IMR-90 (cell line): ENCODE results near the gene MSLN. TPM values are rescaled to one million over a fixed set of nuclear protein-coding genes. Genes with fewer than 3 reads are reported as not detected.
"Not testable (repeated sequence)": the region's sequence is repeated elsewhere in the genome, so short reads cannot be mapped to it uniquely, and the experiment has no call there.

Source experiments
- ATAC-seq: fragments of 200-7000 bp; cut with Tn5 transposase; 2 replicates; pipeline ENCODE4 v1.9.1; 2020; ENCODE audit warnings: low read depth, mild to moderate bottlenecking, moderate library complexity
- BruUV-seq: library from RNA; stranded (reverse); fragments of 400-500 nt; replicated peaks from 2 replicates; lab custom pipeline; 2021; lab: Mats Ljungman, UMichigan
- CTCF ChIA-PET: fragments of 300-600 bp; formaldehyde crosslinking; extraction: SDS; loops from one replicate; lab custom pipeline; 2021; ENCODE audit warnings: antibody characterized with exemption; lab: Yijun Ruan, JAX
- POLR2A ChIA-PET: fragments of 300-600 bp; sonication (Branson Sonifier 250); formaldehyde crosslinking; loops from one replicate; lab custom pipeline; 2022; ENCODE audit warnings: antibody characterized with exemption; ENCODE audit not compliant: unreplicated experiment; lab: Charles Lee
- DNase-seq: peaks from one replicate; pipeline ENCODE4 v3.0.0; 2013
- H2AFZ ChIP-seq: replicated peaks from 2 replicates; pipeline ENCODE3; 2013; ENCODE audit warnings: low read length, mild to moderate bottlenecking; ENCODE audit not compliant: poor library complexity
- H2AK5ac ChIP-seq: 2 replicates; pipeline ENCODE4 v1.6.1; 2013; ENCODE audit warnings: low read depth, low read length, inconsistent platforms
- H2AK9ac ChIP-seq: replicated peaks from 2 replicates; pipeline ENCODE3; 2013; ENCODE audit warnings: mild to moderate bottlenecking, low read depth, low read length, moderate library complexity; ENCODE audit not compliant: poor library complexity
- H2BK120ac ChIP-seq: 2 replicates; pipeline ENCODE4 v1.6.1; 2013; ENCODE audit warnings: low read depth, low read length, inconsistent platforms
- H2BK15ac ChIP-seq: 3 replicates; pipeline ENCODE4 v1.6.1; 2013; ENCODE audit warnings: low read depth, low read length, inconsistent platforms
- H2BK20ac ChIP-seq: 2 replicates; pipeline ENCODE4 v1.6.1; 2013; ENCODE audit warnings: low read depth, mild to moderate bottlenecking, inconsistent platforms, low read length, moderate library complexity
- H2BK5ac ChIP-seq: 2 replicates; pipeline ENCODE4 v1.6.1; 2013; ENCODE audit warnings: mild to moderate bottlenecking, low read depth, low read length, inconsistent platforms; ENCODE audit not compliant: poor library complexity, severe bottlenecking
- H3K14ac ChIP-seq: replicated peaks from 2 replicates; pipeline ENCODE4 v1.6.1; 2013; ENCODE audit warnings: low read depth, low read length, inconsistent platforms
- H3K18ac ChIP-seq: 2 replicates; pipeline ENCODE4 v1.6.1; 2013; ENCODE audit warnings: low read depth, low read length, control low read depth
- H3K23ac ChIP-seq: 2 replicates; pipeline ENCODE4 v1.6.1; 2013; ENCODE audit warnings: low read depth, low read length, inconsistent platforms
- H3K27ac ChIP-seq: 2 replicates; pipeline ENCODE4 v1.5.1; 2013; ENCODE audit warnings: mild to moderate bottlenecking, control low read depth, low read length; ENCODE audit not compliant: insufficient read depth
- H3K27me3 ChIP-seq: 2 replicates; pipeline ENCODE4 v1.6.1; 2013; ENCODE audit warnings: low read length; ENCODE audit not compliant: control insufficient read depth, insufficient read depth
- H3K36me3 ChIP-seq: 2 replicates; pipeline ENCODE4 v1.6.1; 2013; ENCODE audit warnings: low read length, mixed read lengths; ENCODE audit not compliant: control insufficient read depth, insufficient read depth
- H3K4ac ChIP-seq: 2 replicates; pipeline ENCODE4 v1.6.1; 2013; ENCODE audit warnings: low read depth, low read length, inconsistent platforms
- H3K4me1 ChIP-seq: 2 replicates; pipeline ENCODE4 v1.6.1; 2013; ENCODE audit warnings: low read length, mixed read lengths; ENCODE audit not compliant: control insufficient read depth, insufficient read depth
- H3K4me2 ChIP-seq: 2 replicates; pipeline ENCODE4 v1.6.1; 2013; ENCODE audit warnings: low read depth, mild to moderate bottlenecking, control low read depth, low read length, moderate library complexity
- H3K4me3 ChIP-seq: 2 replicates; pipeline ENCODE4 v1.5.1; 2013; ENCODE audit warnings: low read depth, mild to moderate bottlenecking, control low read depth, low read length, moderate library complexity; ENCODE audit not compliant: insufficient read depth
- H3K56ac ChIP-seq: 2 replicates; pipeline ENCODE4 v1.6.1; 2013; ENCODE audit warnings: low read length, inconsistent platforms; ENCODE audit not compliant: insufficient read depth; ENCODE audit errors: extremely low read depth
- H3K79me1 ChIP-seq, 2 experiments: 2 replicates each; pipeline ENCODE4 v1.6.1; 2013; ENCODE audit warnings: low read length in 2 of 2, inconsistent platforms in 1 of 2, low read depth in 1 of 2
- H3K9ac ChIP-seq: 2 replicates; pipeline ENCODE4 v1.6.1; 2013; ENCODE audit warnings: low read depth, low read length, control low read depth
- H3K9me1 ChIP-seq: 2 replicates; pipeline ENCODE4 v1.6.1; 2013; ENCODE audit warnings: low read length, inconsistent platforms; ENCODE audit not compliant: insufficient read depth
- H3K9me3 ChIP-seq: 2 replicates; pipeline ENCODE4 v1.6.1; 2013; ENCODE audit warnings: low read length; ENCODE audit not compliant: control insufficient read depth, insufficient read depth
- H4K20me1 ChIP-seq: 2 replicates; pipeline ENCODE4 v1.6.1; 2013; ENCODE audit warnings: low read length, inconsistent platforms; ENCODE audit not compliant: insufficient read depth
- H4K5ac ChIP-seq: 2 replicates; pipeline ENCODE4 v1.6.1; 2013; ENCODE audit warnings: mild to moderate bottlenecking, low read depth, low read length, control low read depth
- H4K8ac ChIP-seq, 2 experiments: 2 replicates each; pipeline ENCODE4 v1.6.1; 2013; ENCODE audit warnings: low read depth in 2 of 2, low read length in 2 of 2, control low read depth in 1 of 2, inconsistent platforms in 1 of 2
- H4K91ac ChIP-seq: 2 replicates; pipeline ENCODE4 v1.6.1; 2013; ENCODE audit warnings: low read depth, low read length, inconsistent platforms; ENCODE audit not compliant: insufficient read depth
- CEBPB ChIP-seq: IDR thresholded peaks from 2 replicates; pipeline ENCODE4 v1.6.1; 2012; ENCODE audit warnings: low read depth, low read length, improper control_type of control experiment
- FOS ChIP-seq: fragments of 150-350 bp; IDR thresholded peaks from 2 replicates; pipeline ENCODE4 v1.6.1; 2016; ENCODE audit warnings: low read depth, low read length
- MAZ ChIP-seq: IDR thresholded peaks from 2 replicates; pipeline ENCODE4 v1.6.1; 2012; ENCODE audit warnings: low read depth, mild to moderate bottlenecking, low read length, improper control_type of control experiment, moderate library complexity, borderline replicate concordance
- RAD21 ChIP-seq: IDR thresholded peaks from 2 replicates; pipeline ENCODE4 v1.6.1; 2012; ENCODE audit warnings: low read length, improper control_type of control experiment
- SMC3 ChIP-seq: fragments of 150-350 bp; IDR thresholded peaks from 2 replicates; pipeline ENCODE4 v1.6.1; 2016; ENCODE audit warnings: low read depth, mild to moderate bottlenecking, antibody characterized with exemption, low read length, moderate library complexity
- WGBS, 2 experiments: methylation state at CpG; one replicate each; pipeline versions ENCODE4 v1.1.5 to v1.1.7; 2013; ENCODE audit warnings: missing lambda C conversion rate in 2 of 2; ENCODE audit not compliant: insufficient read length in 1 of 2; ENCODE audit errors: extremely low coverage in 2 of 2; 5-methylcytosine and 5-hydroxymethylcytosine counted together
- dilution Hi-C: fragments of 300-500 bp; cut with HindIII; formaldehyde crosslinking; loops from one replicate; pipeline ENCODE4 v1.14.3; 2018; ENCODE audit warnings: low sequenced_read_pairs; ENCODE audit not compliant: unreplicated experiment
- in situ Hi-C: fragments of 300-500 bp; cut with MboI; formaldehyde crosslinking; loops from 3 replicates; pipeline ENCODE4 v1.14.3; 2019; ENCODE audit warnings: low sequenced_read_pairs, inconsistent platforms, mixed read lengths
- intact Hi-C: fragments of 100-400 bp; cut with micrococcal nuclease; formaldehyde crosslinking; loops from 2 replicates; pipeline ENCODE4 v1.10.0; 2022
- polyA plus RNA-seq, 3 experiments: library from polyadenylated mRNA; depleted of rRNA; stranded (reverse); fragments of >200 nt; gene quantifications; 2 replicates each; pipeline ENCODE4 v1.2.3, GENCODE V29; 2012; ENCODE audit warnings: low replicate concordance in 1 of 3
- total RNA-seq: library from RNA; depleted of rRNA; stranded (reverse); fragments of >200 nt; gene quantifications from 2 replicates; pipeline ENCODE4 v1.2.3, GENCODE V29; 2012
- TF ChIP-seq, protein P1 (sequence below): conservative IDR thresholded peaks from 2 replicates; pipeline ENCODE4 v1.5.1; 2012; ENCODE audit warnings: mild to moderate bottlenecking, low read depth, low read length, improper control_type of control experiment
- TF ChIP-seq, protein P2 (sequence below): fragments of 150-350 bp; IDR thresholded peaks from 2 replicates; pipeline ENCODE4 v1.6.1; 2017; ENCODE audit warnings: mild to moderate bottlenecking, antibody characterized with exemption, low read length, low read depth

Gene MSLN
- total and polyA plus RNA-seq, 2 of the 4 experiments (the other 2 are of a cell fraction): 0.14 TPM; not detected in 1

DNA sequence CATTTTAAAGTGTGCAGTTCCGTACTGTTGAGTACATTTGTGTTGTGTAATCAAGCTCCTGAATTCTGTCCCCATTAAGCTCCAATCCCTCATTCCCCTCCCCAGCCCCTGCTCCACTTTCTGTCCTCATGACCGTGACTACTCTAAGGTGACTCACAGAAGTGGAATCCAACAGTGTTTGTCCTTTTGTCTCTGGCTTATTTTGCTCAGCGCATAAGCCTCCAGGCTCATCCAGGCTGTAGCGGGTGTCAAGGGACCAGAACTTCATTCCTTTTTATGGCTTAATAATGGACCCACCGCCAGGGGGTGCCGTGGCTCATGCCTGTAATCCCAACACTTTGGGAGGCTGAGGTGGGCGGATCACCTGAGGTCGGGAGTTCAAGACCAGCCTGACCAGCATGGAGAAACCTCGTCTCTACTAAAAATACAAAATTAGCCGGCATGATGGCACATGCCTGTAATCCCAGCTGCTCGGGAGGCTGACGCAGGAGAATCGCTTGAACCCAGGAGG lies 47.7 kb upstream of the MSLN start:
- H4K91ac ChIP-seq, BruUV-seq, H3K9ac ChIP-seq, H2BK120ac ChIP-seq, H3K14ac ChIP-seq, H3K27ac ChIP-seq, H2BK15ac ChIP-seq, H3K27me3 ChIP-seq, H3K23ac ChIP-seq, H3K4me2 ChIP-seq, H3K9me3 ChIP-seq, H4K5ac ChIP-seq, H3K9me1 ChIP-seq, H3K36me3 ChIP-seq, H2AK9ac ChIP-seq, POLR2A ChIA-PET, H3K56ac ChIP-seq, H4K8ac ChIP-seq, dilution Hi-C loops, H3K4ac ChIP-seq, H3K4me3 ChIP-seq, H2BK20ac ChIP-seq, H2BK5ac ChIP-seq, H2AK5ac ChIP-seq, H3K18ac ChIP-seq: not testable (repeated sequence)
- intact Hi-C loops: loop anchor here (2.0 to 5.0 kb wide), 3 partner anchors 76 to 342 kb away; partner anchors contain the start of genes CHTF18, RPUSD1 and SOX8
- H3K4me1 ChIP-seq: peaks cover 14% of the 10 kb centered on the region; the same call in 1 of the 2 replicates
- TF ChIP-seq MAZ (peak; percentile 52; the same call in 1 of the 2 replicates), SMC3 (peak; percentile 40), FOS (peak; percentile 71), RAD21 (peak; percentile 33; the same call in 1 of the 2 replicates), CEBPB (peak; percentile 87)
- TF ChIP-seq, protein P1, sequence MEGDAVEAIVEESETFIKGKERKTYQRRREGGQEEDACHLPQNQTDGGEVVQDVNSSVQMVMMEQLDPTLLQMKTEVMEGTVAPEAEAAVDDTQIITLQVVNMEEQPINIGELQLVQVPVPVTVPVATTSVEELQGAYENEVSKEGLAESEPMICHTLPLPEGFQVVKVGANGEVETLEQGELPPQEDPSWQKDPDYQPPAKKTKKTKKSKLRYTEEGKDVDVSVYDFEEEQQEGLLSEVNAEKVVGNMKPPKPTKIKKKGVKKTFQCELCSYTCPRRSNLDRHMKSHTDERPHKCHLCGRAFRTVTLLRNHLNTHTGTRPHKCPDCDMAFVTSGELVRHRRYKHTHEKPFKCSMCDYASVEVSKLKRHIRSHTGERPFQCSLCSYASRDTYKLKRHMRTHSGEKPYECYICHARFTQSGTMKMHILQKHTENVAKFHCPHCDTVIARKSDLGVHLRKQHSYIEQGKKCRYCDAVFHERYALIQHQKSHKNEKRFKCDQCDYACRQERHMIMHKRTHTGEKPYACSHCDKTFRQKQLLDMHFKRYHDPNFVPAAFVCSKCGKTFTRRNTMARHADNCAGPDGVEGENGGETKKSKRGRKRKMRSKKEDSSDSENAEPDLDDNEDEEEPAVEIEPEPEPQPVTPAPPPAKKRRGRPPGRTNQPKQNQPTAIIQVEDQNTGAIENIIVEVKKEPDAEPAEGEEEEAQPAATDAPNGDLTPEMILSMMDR: peak; percentile 55
- TF ChIP-seq, protein P2, sequence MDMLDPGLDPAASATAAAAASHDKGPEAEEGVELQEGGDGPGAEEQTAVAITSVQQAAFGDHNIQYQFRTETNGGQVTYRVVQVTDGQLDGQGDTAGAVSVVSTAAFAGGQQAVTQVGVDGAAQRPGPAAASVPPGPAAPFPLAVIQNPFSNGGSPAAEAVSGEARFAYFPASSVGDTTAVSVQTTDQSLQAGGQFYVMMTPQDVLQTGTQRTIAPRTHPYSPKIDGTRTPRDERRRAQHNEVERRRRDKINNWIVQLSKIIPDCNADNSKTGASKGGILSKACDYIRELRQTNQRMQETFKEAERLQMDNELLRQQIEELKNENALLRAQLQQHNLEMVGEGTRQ: peak; percentile 37; the same call in 1 of the 2 replicates
- 65% methylated on average over 4 of the region's 13 CpGs; no CpG with 5 or more reads in 1 of the 2 experiments for WGBS, 2 experiments
- H3K79me1 ChIP-seq: peaks cover 0 to 12% of the 10 kb centered on the region in 2 experiments; a peak in 1 of 4 replicates
- peaks cover 17% of the 10 kb centered on the region for H4K20me1 ChIP-seq
- peak; percentile 28 for ATAC-seq
- peak; percentile 96 for DNase-seq
- peak overlapping the region; percentile 19 for H2AFZ ChIP-seq
- CTCF ChIA-PET: interaction anchor here (0.8 to 1.3 kb wide), 2 partner anchors 71 to 72 kb away, joined by 3 to 6 read pairs; no protein-coding TSS in a partner anchor
- in situ Hi-C loops: loop anchor here (5.0 to 25.0 kb wide), 2 partner anchors 75 to 350 kb away; partner anchors contain the start of genes CHTF18, RPUSD1 and SSTR5
